GM19452 (cell line): ENCODE results near the gene WFIKKN1.

Experiments
- ATAC-seq: cut with Tn5 transposase; IDR thresholded peaks from one replicate; pipeline ENCODE4 v1.9.1; 2021; ENCODE audit not compliant: unreplicated experiment

Gene WFIKKN1

DNA sequence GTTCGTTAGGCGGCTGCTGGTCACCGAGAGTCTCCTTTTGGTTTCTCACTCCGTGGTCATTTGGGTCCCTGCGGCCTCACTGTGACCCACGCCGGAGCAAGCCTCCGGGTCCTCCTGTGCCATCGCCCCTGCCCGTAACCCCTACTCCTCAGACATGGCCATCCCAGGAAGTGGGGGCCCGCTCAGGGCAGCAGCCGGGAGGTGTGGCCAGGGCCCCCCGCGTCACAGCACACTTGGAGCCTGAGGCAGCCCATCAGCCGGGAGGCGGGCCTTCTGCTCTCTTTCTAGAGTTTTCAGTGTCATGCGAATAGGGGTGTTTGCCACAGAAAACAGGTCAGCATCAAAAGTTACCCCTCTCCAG, 7.9 kb upstream of the WFIKKN1 start:
- ATAC-seq: no peak

DNA sequence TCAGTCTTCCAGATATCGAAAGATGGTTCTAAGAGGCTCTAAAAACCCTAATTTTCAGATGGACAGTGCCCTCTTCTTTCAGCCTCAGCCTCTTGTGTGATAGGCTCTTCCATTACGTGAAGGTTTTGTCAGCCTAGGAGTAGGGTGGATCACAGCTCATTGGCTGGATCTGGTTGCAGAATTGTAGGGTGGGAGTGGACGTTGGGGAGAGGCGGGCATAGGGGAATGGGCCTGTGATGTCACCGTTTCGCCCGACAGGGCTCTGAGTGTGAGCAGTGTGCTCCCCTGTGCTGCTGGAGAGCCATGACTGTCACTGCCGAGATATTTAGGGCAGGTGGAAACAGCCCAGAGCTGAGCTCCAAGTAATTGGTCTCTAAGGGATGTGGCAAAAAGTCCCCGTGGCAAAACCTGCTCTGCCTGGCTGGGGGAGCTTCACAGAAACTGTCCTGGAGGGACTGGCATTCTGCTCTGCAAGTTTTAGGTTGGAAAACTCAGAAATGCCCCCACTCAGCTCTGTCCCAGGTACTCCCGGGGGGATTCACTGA, 6.2 kb upstream of the WFIKKN1 start:
- no peak for ATAC-seq

DNA sequence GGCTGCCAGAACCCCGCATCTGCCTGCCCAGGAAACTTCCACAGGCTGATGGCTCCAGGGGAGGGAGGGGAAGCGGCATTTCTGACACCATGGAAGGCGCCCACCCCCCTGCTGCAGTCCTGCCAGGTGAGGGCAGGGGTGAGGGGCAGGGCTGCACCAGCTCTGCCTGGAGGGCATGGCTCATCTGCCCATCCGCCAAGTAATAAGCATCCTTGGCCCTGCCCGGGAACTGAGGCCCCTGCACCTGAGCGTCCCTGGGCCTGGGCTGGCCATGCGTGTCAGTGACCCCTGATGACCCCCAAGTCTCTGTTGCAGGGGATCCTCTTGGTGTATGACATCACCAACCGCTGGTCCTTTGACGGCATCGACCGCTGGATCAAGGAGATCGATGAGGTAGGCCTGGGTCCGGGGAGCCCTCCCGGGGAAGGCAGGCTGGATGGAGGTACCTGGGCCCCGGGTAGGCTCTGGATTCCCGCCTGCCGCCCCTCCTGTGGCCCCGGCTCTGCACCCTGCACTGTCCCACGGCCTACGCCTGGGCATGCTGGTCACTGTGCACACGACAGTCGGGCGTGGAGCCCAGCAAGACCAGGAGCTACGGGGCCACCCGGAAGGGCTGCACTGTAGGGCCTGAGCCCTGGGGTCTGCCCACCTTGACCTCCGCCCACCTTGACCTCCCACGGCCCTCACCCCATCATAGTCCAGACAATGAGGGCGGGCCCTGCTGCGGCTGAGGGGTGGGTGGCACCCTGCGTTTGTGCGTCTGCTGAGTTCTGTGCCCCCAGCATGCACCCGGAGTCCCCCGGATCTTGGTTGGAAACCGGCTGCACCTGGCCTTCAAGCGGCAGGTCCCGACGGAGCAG, 5.4 kb upstream of the WFIKKN1 start:
- ATAC-seq: no peak

DNA sequence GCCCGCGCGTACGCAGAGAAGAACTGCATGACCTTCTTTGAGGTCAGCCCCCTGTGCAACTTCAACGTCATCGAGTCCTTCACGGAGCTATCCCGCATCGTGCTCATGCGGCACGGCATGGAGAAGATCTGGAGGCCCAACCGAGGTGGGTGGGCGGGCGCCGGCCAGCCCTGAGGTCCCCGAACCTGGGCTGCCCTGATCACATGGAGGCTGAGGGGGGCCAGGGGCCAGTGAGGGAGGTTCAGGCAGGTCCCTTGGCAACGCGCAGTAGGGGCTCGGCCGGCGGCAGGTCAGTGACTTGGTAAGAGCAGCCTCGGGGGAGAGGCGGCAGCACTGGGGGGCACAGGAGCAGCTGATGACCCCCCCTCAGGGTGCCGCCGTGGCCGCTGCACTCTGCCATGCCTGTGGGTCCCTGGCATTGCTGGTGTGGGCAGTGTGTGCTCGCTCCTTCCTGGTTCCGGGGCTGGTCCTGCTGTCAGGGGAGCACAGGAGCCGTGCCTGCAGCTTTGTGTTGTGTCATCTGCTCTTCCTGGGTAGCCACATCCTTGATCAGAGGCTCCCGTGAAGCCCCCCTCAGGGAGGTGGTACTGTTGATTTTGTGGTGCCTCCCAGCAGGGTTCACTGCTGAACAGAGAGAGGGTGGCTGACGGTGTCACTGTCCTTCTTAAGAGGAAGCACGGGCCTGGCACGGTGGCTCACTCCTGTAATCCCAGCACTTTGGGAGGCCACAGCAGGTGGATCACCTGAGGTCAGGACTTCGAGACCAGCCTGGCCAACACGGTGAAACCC, 4.6 kb upstream of the WFIKKN1 start:
- no peak for ATAC-seq

DNA sequence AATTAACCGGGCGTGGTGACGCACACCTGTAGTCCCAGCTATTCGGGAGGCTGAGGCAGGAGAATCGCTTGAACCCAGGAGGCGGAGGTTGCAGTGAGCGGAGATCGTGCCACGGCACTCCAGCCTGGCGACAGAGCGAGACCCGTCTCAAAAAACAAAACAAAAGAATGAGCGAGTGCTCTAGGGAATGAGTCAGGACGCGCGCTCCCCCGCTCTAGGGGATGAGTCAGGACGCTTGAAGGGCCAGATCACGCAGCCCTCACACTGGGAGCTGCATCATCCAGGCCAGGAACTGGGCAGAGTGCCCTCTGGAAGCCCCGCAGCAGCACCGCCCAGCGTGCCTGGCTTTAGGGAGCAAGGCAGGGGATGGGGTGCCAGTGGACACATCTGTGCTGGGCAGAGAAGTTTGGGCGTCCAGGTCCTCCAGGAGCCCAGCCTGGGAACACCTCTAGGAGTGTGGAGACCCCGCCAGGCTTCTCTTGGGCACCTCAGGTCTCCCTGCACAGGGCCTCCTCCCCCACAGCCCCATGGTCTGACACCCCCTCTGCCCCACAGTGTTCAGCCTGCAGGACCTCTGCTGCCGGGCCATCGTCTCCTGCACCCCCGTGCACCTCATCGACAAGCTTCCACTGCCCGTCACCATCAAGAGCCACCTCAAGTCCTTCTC, 3.9 kb upstream of the WFIKKN1 start:
- no peak for ATAC-seq

DNA sequence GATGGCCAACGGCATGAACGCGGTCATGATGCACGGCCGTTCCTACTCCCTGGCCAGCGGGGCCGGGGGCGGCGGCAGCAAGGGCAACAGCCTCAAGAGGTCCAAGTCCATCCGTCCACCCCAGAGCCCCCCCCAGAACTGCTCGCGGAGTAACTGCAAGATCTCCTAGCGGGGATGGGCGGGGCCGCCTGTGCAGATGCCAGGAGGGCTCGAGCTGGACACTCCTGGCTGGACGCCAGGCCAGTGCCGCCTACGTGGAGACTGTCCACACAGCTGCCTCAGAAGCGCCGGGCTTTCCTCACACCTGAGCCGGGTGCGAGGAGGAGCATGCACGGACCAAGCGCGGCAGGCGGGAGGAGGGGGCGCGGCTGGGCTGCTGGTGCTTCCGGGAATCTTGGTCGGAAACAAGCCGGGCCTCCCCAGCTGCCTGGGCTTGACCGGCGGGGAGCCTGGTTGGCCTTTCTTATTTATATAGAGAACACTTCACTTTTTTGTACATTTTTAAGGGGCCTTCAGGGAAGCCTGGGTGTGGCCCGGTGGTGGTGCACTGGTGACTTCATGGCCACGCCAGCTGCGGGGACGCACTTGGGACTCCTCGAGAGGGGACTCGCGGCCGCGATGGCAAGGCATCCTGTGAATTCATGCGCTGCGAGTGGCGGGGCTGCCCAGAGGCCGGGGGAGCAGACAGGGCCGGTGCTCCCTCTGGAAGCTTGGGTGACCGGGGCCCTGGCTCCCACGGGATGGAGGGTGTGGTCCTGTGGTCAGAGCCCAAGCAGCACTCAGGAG, 3.1 kb upstream of the WFIKKN1 start:
- no peak for ATAC-seq

DNA sequence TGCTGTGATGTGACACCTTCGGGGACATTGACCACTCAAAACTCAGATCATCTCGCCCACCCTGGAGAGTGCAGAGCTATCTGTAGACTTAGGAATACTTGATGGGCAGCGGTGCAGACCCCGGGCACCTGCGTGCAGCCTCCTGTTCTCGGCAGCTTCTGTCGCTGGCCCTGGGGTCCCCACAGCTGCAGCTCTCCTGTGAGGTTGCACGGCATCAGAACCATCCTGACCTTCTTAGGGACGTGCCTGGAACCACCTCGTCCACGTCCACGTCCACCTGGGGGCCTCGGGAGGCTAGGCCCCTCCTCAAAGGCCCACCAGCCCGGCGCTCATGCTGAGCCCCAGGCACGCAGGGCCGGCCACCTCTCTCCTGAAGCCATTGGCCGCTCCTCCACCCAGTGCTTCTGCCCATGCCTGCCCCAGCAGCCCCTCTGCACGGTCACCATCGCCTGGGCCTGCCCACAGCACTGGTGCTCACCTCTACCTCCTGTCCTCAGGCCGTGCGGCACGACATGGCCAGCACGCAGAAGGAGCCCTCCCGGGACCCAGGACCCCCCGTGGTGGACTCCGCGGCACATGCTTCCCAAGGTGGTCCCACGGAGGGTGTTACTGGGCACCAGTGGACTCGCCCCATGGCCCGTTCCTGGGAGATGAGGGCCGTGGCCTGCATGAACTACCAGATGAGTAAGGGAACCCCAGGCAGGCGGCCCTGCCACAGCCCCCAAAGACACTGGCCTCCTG, 2.3 kb upstream of the WFIKKN1 start:
- no peak for ATAC-seq

DNA sequence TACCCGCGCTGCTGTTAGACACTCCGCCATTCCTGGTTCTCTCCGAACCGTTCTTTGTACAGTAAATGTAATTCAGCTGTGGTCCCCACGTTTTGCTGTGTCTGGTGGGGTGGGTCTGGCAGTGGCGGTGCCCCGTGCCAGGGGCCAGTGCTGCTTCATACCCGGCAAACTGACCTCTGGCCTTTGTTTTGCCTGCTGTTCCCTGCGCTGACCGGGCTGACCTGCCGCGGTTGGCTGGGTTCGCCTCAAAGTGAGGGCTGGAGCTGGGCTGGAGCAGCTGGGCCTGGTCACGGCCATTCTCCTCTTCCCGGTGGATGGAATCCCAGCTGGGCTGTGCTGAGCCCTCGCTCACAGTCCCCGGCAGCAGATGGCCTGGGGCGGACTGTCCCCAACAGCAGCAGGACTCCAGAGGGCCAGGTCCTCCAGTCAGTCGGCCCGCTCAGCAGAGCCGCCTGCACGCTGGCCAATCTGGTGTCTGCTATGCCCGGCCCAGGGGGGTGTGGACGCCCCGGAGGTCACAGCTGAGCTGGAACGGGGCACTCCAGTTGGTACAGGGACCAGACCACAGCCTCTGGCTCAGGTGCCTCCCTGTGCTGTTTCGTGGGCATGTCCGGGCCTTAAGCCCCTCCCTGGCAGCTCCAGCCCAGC, 1.5 kb upstream of the WFIKKN1 start:
- ATAC-seq: no peak

DNA sequence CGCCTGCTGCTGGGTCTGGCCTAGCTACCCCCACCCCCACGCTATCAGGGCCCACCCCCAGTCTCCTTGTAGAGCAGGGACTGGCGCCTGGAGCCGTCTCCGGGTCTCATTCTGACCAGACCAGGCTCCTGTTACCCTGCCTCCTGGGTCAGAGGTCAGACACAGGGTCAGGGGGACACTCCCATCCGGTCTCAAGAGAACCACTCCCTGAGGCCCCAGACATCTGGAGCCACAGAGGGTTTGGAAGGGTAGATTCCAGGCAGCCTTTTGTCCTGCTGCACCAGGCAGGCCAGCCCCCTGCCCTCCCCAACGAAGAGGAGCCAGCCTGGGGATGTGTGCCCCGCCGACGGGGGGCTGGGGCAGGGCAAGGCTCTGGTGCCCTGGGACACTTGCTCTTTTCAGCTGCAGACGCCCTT, 944 bp upstream of the WFIKKN1 start:
- no peak for ATAC-seq

DNA sequence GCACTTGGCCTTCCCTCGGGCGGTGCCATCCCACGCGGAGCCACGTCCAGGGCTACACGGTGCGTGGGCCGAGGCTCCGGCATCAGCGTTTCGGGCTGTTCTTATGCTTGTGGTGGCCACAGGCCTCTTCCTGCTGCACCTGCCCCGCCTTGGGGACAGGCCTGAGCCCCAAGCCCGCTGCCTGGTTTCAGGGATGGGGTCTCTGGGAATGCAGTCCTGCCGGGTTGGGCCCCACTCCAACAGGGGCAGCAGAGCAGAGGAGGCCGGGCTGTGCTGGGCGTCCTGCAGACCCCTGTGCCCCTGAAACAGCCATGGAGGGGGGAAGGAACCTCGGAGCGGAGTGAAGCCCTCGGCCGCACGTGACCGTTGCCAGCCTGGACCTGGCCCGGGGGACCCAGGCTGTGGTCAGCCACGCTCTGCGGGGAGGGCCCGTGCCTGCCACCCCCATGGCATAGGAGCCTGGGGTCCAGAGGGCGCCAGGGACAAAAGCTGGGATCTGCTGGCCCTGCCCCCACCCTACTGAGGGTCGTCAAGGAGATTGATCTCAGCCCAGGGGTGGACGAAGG, 453 bp upstream of the WFIKKN1 start:
- no peak for ATAC-seq

DNA sequence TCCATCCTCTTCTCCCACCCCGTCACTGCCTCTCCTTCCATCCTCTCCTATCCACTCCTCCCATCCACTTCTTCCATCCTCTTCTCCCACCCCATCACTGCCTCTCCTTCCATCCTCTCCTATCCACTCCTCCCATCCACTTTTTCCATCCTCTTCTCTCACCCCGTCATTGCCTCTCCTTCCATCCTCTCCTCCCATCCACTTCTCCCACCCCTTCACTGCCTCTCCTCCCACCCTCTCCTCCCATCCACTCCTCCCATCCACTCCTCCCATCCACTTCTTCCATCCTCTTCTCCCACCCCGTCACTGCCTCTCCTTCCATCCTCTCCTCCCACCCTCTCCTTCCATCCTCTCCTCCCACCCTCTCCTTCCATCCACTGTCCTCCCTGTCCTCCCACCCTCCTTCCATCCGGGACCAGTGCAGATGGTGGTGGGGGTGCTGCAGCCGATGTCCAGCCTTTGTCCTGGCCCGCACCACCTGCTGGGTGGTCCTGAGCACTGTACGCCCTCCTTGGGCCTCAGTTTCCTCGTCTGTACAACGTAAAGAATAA, 1.1 kb downstream of the WFIKKN1 start:
- no peak for ATAC-seq

DNA sequence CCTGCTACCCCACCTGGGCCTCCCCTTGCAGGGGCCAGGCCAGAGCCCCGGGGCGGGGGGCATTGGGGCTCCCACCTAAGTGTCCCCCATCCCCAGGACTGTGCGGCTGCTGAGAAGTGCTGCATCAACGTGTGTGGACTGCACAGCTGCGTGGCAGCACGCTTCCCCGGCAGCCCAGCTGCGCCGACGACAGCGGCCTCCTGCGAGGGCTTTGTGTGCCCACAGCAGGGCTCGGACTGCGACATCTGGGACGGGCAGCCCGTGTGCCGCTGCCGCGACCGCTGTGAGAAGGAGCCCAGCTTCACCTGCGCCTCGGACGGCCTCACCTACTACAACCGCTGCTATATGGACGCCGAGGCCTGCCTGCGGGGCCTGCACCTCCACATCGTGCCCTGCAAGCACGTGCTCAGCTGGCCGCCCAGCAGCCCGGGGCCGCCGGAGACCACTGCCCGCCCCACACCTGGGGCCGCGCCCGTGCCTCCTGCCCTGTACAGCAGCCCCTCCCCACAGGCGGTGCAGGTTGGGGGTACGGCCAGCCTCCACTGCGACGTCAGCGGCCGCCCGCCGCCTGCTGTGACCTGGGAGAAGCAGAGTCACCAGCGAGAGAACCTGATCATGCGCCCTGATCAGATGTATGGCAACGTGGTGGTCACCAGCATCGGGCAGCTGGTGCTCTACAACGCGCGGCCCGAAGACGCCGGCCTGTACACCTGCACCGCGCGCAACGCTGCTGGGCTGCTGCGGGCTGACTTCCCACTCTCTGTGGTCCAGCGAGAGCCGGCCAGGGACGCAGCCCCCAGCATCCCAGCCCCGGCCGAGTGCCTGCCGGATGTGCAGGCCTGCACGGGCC, 1.9 kb downstream of the WFIKKN1 start:
- no peak for ATAC-seq

DNA sequence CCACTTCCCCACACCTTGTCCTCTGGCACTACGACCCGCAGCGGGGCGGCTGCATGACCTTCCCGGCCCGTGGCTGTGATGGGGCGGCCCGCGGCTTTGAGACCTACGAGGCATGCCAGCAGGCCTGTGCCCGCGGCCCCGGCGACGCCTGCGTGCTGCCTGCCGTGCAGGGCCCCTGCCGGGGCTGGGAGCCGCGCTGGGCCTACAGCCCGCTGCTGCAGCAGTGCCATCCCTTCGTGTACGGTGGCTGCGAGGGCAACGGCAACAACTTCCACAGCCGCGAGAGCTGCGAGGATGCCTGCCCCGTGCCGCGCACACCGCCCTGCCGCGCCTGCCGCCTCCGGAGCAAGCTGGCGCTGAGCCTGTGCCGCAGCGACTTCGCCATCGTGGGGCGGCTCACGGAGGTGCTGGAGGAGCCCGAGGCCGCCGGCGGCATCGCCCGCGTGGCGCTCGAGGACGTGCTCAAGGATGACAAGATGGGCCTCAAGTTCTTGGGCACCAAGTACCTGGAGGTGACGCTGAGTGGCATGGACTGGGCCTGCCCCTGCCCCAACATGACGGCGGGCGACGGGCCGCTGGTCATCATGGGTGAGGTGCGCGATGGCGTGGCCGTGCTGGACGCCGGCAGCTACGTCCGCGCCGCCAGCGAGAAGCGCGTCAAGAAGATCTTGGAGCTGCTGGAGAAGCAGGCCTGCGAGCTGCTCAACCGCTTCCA, 2.7 kb downstream of the WFIKKN1 start:
- ATAC-seq: no peak

DNA sequence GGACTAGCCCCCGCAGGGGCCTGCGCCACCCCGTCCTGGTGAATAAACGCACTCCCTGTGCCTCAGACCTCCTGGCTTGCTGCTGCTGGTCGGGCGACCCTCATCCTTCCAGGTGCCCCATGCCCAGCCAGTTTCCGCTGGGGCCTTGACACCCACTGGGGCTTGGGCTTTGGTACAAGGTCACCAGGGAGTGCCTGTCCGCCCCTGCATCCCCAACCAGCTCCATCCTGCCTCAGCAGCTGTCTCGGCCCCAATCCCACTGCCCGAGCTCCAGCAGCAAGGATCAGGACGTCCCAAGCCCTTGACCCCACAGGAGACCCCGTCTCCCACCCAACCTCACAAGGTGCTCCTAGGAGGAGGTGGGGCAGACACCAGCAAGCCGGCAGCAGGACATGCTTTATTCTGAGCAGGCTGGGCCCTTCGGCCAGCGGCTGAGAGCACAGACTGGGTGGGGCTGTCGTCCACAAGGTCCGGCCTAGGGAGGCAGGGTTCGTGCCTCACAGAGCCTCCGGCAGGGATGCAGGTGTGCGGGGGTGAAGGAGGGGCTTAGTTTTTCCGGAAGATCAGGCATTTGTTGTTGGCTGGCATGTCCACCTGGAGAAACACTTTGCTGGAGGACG, 3.4 kb downstream of the WFIKKN1 start:
- ATAC-seq: no peak

DNA sequence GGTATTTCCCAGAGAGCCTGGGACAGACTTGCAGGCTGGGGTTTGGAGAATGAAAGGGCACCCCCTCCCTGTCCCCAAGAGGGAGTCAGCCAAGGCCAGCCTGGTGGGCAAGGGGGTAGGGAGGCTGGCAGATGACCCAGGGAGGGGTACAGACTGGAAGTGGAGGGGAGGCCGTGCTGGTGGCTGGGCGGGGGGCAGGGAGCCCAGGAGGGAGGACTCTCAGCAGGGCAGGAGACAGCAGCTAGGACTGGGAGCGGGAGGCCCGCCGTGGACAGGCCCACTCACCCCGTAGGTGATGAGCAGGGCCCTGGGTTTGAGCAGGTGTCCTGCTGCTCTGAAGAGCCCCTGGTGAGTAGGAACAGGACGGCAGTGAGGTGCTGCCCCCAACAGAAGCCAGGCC, 4.2 kb downstream of the WFIKKN1 start:
- ATAC-seq: no peak

DNA sequence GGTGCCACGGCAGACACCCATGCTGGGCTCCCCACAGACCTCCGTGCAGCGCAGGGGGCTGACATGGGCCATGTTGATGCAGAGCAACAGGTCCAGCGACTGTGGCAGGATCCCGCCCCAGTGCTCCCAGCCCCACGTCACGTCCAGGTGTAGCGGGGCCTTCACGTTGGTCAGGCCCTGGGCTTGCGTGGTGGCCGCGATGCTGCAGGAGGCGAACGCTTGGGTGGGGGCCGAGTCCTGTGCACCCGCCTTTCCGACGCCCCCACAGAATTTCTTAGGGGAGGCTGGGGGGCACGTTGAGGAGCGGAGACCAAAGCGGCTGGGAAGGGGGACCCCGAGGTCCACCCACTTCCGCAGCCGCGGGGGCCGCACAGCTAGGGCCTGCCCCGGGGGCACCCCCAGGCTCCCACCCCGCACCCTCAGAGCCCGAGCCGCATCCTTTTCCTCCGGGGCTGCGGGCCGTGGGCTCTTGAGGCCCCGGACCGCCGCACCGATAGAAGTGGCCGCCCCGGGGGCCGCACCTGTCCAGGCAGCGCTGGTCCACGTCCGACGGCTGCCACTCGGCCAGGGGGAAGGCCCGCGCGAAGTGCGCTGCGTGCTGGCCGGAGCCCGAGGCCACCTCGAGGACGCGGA, 4.9 kb downstream of the WFIKKN1 start:
- peak; percentile 10 for ATAC-seq
